AG04449 (cell line): ENCODE measurements around the gene CLCN1.

Source experiments
- CTCF ChIA-PET: fragments of 350-600 bp; formaldehyde crosslinking; extraction: SDS; loops from one replicate; lab custom pipeline; 2021; ENCODE audit warnings: antibody characterized with exemption; lab: Yijun Ruan, JAX
- POLR2A ChIA-PET: fragments of 400-600, 350-600 bp; formaldehyde crosslinking; extraction: SDS; loops from one replicate; lab custom pipeline; 2020; ENCODE audit warnings: antibody characterized with exemption, inconsistent platforms; lab: Yijun Ruan, JAX
- DNase-seq: peaks from one replicate; pipeline ENCODE4 v3.0.0-alpha.2; 2010; ENCODE audit warnings: low read depth, low spot score
- H3K4me3 ChIP-seq: 2 replicates; pipeline ENCODE4 v1.5.1; 2011; ENCODE audit warnings: low read depth, mild to moderate bottlenecking, control low read depth, low read length
- TF ChIP-seq, protein P1 (sequence below): IDR thresholded peaks from one replicate; pipeline ENCODE4 v1.5.1; 2011; ENCODE audit warnings: mild to moderate bottlenecking, moderate library complexity, low read length, control low read depth, inconsistent platforms; ENCODE audit not compliant: insufficient read depth; ENCODE audit errors: missing control alignments

Gene CLCN1

DNA sequence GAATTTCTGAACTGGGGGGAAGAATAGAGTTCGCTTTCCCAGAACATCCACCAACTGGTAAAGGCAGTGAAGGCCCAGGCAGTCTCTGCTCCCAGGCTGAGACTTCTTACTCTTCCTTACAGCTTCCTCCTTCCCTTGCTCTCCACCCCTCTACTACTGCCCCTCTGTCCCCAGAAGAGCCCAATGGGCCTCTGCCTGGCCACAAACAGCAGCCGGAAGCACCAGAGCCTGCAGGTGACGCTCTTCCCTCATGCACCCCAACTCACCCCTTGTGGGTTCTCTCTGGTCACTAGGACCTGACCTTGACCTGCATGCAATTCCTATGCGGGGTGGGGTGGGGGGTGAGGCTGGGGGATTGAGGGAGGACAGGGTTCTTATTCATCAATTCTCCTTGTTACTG is 30.1 kb downstream of the CLCN1 start:
- DNase-seq: no peak
- no peak overlapping the region for H3K4me3 ChIP-seq
- POLR2A ChIA-PET: no interaction called here
- CTCF ChIA-PET: interaction anchor here (1.2 to 2.6 kb wide), 5 partner anchors 10 to 105 kb away, joined by 3 to 26 read pairs (median 4); partner anchors contain the start of gene EPHA1
- TF ChIP-seq, protein P1, sequence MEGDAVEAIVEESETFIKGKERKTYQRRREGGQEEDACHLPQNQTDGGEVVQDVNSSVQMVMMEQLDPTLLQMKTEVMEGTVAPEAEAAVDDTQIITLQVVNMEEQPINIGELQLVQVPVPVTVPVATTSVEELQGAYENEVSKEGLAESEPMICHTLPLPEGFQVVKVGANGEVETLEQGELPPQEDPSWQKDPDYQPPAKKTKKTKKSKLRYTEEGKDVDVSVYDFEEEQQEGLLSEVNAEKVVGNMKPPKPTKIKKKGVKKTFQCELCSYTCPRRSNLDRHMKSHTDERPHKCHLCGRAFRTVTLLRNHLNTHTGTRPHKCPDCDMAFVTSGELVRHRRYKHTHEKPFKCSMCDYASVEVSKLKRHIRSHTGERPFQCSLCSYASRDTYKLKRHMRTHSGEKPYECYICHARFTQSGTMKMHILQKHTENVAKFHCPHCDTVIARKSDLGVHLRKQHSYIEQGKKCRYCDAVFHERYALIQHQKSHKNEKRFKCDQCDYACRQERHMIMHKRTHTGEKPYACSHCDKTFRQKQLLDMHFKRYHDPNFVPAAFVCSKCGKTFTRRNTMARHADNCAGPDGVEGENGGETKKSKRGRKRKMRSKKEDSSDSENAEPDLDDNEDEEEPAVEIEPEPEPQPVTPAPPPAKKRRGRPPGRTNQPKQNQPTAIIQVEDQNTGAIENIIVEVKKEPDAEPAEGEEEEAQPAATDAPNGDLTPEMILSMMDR: no peak

DNA sequence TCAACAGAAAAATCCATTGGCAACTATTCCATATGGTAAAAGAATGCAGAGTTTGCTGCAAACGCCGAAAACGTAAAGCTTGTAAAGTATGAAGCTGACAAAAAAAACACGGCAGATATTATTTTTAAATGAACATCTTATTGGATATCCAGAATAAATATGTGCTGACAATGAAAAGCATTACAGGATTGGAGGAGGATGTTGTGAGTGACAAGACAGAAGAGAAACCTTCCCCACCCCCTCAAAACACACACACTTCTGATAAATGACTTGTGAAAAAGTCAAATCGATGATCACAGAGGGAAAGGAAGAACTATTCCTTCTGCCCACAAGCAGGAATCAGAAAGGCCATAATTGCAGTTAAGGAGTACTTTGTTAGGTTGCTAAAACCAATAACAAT is 32.0 kb downstream of the CLCN1 start:
- no peak overlapping the region for H3K4me3 ChIP-seq
- ChIA-PET CTCF (interaction anchor here (0.6 to 1.5 kb wide), 3 partner anchors 10 to 108 kb away, joined by 3 to 4 read pairs (median 3); no protein-coding TSS in a partner anchor), POLR2A (no interaction called here)
- DNase-seq: no peak
- TF ChIP-seq, protein P1: no peak

DNA sequence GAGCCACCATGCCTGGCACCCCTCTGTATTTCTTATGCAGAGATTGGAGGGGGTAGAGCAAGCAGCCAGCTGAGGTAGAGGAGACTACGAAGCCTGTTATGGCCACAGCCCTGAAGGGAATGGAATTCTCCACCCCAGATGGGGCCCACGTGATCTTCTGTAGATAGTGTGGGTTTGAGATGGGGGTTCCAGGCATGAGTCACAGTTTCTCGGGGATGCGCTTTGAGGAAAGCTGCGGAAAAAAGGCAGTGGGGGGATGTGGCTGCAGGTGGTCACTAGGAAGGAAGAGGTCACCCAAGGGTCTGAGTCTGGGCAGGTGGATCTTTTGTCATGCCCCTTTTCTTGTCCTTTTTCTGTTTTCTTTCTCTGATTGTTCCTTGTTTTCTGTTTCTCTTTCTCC is 35.1 kb downstream of the CLCN1 start:
- DNase-seq: no peak
- ChIA-PET CTCF (interaction anchor here (1.3 to 1.8 kb wide), 4 partner anchors 9 to 29 kb away, joined by 3 to 5 read pairs (median 4); no protein-coding TSS in a partner anchor), POLR2A (interaction anchor here (0.9 to 1.1 kb wide), 2 partner anchors 14 to 29 kb away, joined by 3 read pairs; no protein-coding TSS in a partner anchor)
- H3K4me3 ChIP-seq: no peak overlapping the region
- TF ChIP-seq, protein P1: no peak

DNA sequence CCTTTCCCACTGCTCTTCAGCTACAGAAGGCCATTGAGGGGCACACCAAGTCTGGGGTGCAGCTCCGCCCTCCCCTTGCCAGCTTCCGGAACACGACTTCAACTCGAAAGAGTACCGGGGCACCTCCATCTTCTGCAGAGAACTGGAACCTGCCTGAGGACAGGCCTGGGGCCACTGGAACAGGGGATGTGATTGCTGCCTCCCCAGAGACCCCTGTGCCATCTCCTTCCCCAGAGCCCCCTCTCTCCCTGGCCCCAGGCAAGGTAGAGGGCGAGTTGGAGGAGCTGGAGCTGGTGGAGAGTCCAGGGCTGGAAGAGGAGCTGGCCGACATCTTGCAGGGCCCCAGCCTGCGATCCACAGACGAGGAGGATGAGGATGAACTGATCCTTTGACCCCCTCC is 35.7 kb downstream of the CLCN1 start:
- no peak overlapping the region for H3K4me3 ChIP-seq
- ChIA-PET CTCF (interaction anchor here (1.3 to 1.8 kb wide), 4 partner anchors 10 to 28 kb away, joined by 3 to 5 read pairs (median 4); no protein-coding TSS in a partner anchor), POLR2A (interaction anchor here (1.1 kb wide), 1 partner anchor 29 kb away, joined by 3 read pairs; no protein-coding TSS in a partner anchor)
- no peak for DNase-seq
- TF ChIP-seq, protein P1: no peak

DNA sequence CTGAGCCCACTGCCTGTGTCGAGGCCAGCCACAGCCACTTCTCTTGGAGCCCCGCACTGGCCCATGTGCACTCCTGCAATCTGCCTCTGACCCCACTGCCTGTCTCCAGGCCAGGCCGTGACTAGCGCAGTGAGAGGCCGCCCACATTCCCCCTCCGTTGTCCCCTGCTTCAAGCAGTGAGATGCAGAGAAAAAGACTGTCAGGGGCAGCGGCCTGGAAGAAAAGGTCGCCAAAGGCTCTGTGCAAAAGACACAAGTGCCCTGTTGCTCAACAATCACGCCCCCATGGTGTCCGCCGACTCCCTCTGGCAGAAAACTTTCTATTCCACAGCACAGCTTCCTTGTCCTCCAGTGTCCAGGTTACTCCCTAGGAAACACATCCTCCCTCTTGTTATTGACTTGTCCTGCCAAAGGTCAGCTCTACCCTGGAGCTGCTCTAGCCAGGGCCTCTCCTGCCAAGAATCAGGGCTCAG is 36.7 kb downstream of the CLCN1 start:
- no peak overlapping the region for H3K4me3 ChIP-seq
- TF ChIP-seq, protein P1: no peak
- DNase-seq: no peak
- ChIA-PET CTCF (no interaction called here), POLR2A (no interaction called here)

DNA sequence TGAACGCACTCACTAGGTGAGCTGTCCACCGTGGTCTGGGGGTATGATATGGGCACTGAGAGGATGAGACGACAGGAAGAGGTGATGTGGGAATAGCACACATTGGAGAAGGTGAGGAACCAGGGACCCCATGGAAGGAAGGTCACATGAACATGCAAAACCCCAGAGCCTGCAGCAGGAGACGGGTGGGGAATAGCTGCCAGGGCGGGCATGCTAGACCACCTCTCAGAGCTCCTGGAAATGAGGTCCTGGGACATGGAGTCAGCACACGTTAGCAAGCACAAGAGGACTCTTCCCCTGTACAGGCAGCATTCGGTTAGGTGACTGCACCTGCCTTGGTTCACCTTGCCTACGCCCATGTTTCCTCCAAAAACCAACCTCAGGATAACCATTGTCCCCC is 38.5 kb downstream of the CLCN1 start:
- ChIA-PET POLR2A (no interaction called here), CTCF (interaction anchor here (1.0 to 1.2 kb wide), 3 partner anchors 15 to 114 kb away, joined by 3 read pairs; no protein-coding TSS in a partner anchor)
- no peak overlapping the region for H3K4me3 ChIP-seq
- TF ChIP-seq, protein P1: no peak
- no peak for DNase-seq
